HG02885 (cell line): Measurements from ENCODE around the gene TSNAXIP1.
"Not testable (repeated sequence)": the region's sequence is repeated elsewhere in the genome, so short reads cannot be mapped to it uniquely, and the experiment has no call there.

Source experiments
- ATAC-seq: cut with Tn5 transposase; IDR thresholded peaks from one replicate; pipeline ENCODE4 v1.9.1; 2021; ENCODE audit warnings: mild to moderate bottlenecking; ENCODE audit not compliant: unreplicated experiment, poor library complexity

TSNAXIP1 gene

GRCh38 chr16:67857547-67858233 is 51.0 kb downstream of the TSNAXIP1 start:
- ATAC-seq = no peak

GRCh38 chr16:67858500-67858899 is 51.8 kb downstream of the TSNAXIP1 start:
- no peak for ATAC-seq

- no peak for ATAC-seq
Observed at GRCh38 chr16:67860589-67861398, 54.1 kb downstream of the TSNAXIP1 start.

- ATAC-seq = no peak
Observed at GRCh38 chr16:67861877-67862276, 55.2 kb downstream of the TSNAXIP1 start.

GRCh38 chr16:67862623-67863583 is 56.2 kb downstream of the TSNAXIP1 start:
- no peak for ATAC-seq

GRCh38 chr16:67864044-67864443 is 57.4 kb downstream of the TSNAXIP1 start:
- ATAC-seq = not testable (repeated sequence)

- no peak for ATAC-seq
Observed at GRCh38 chr16:67864594-67864993, 57.9 kb downstream of the TSNAXIP1 start.

GRCh38 chr16:67865318-67865717 is 58.6 kb downstream of the TSNAXIP1 start:
- no peak for ATAC-seq

GRCh38 chr16:67868290-67868689 is 61.6 kb downstream of the TSNAXIP1 start:
- ATAC-seq = no peak

- no peak for ATAC-seq
Observed at GRCh38 chr16:67869653-67870052, 63.0 kb downstream of the TSNAXIP1 start.

GRCh38 chr16:67871256-67871655 is 64.6 kb downstream of the TSNAXIP1 start:
- no peak for ATAC-seq

- ATAC-seq = no peak
Observed at GRCh38 chr16:67872131-67872630, 65.5 kb downstream of the TSNAXIP1 start.

- peak; percentile 80 for ATAC-seq
Observed at GRCh38 chr16:67872631-67873434, 66.1 kb downstream of the TSNAXIP1 start, which contains the start of gene EDC4. TSS of gene EDC4 (plus strand) at chr16:67873052. CDS start at chr16:67873262, 210 bp downstream.

- no peak for ATAC-seq
Observed at GRCh38 chr16:67873435-67874370, 67.0 kb downstream of the TSNAXIP1 start.

- no peak for ATAC-seq
Observed at GRCh38 chr16:67874372-67874771, 67.7 kb downstream of the TSNAXIP1 start.

- no peak for ATAC-seq
Observed at GRCh38 chr16:67877064-67877463, 70.4 kb downstream of the TSNAXIP1 start.
